Fibroblast of the aortic adventitia (primary cell): ENCODE data around the gene BCL2A1. TPM values are rescaled to one million over a fixed set of nuclear protein-coding genes. Genes with fewer than 3 reads are reported as not detected.
A peak's percentile ranks its signal among the peaks of the same experiment; 100 is the strongest.

Experiments used
- DNase-seq: peaks from one replicate; pipeline ENCODE4 v3.0.0-alpha.2; 2010; ENCODE audit warnings: low read depth
- H3K4me3 ChIP-seq: 2 replicates; pipeline ENCODE4 v1.5.1; 2011; ENCODE audit warnings: low read depth, mild to moderate bottlenecking, control low read depth, low read length, moderate library complexity
- CTCF ChIP-seq: IDR thresholded peaks from 2 replicates; pipeline ENCODE4 v1.5.1; 2011; ENCODE audit warnings: mild to moderate bottlenecking, low read length, control low read depth, inconsistent platforms; ENCODE audit not compliant: insufficient read depth
- total RNA-seq: library from RNA; depleted of rRNA; stranded (reverse); fragments of >200 nt; gene quantifications from 2 replicates; pipeline ENCODE4 v1.2.3, GENCODE V29; 2012; ENCODE audit warnings: low replicate concordance

BCL2A1 gene
- total RNA-seq, 1 donor: 0.81 TPM

GRCh38 chr15:79960502-79961212, 10.3 kb downstream of the BCL2A1 start:
- peak; percentile 23 for DNase-seq
- no peak for TF ChIP-seq CTCF
- H3K4me3 ChIP-seq: no peak overlapping the region

GRCh38 chr15:79957741-79958140, 13.3 kb downstream of the BCL2A1 start:
- DNase-seq: no peak
- TF ChIP-seq CTCF: no peak
- no peak overlapping the region for H3K4me3 ChIP-seq

DNA sequence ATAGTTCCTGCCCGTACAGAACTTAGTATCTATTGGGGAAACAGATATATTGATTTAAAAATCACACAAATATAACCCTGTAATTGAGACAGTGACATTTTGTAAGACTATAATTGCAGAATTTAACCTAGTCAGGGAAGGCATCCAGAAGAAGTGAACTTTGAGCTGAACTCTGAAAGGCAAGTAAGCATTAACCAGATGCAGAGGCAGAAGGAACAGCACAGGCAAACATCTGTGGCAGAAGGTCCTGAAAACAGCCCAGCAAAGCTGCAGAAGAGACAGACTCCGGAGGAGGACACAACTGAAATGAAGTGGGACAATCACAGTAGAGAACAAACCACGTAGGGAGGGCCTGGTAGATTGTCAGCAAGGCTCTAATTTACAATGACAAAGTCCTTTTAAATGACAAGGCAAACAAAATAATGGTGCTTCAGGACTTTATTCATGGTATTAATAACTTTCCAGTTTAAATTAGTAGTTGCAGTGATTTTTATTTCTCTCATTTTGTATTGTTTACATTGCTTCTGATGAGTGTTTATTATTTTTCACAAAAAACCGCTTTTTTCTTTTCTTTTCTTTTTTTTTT, 14.5 kb downstream of the BCL2A1 start:
- H3K4me3 ChIP-seq: no peak overlapping the region
- TF ChIP-seq CTCF: no peak
- DNase-seq: no peak

DNA sequence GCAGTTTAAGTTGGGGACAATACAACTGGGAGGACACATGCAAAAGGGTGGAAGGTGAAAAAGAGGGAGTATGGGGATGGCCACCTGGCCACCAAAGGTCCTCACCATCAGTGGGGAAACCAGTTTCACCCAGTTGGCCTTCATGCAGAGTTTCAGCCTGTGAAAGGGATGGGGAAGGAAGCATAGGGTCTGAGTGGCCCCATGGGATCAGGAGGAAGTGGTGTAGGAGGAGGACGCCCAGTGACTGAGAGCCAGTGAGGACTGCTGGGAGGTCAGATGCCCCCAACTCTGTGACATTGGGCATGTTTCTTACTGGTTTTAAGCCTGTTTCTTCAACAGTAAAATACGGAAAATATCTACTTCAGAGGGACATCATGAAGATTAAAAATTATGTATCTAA, 16.3 kb downstream of the BCL2A1 start:
- H3K4me3 ChIP-seq: no peak overlapping the region
- DNase-seq: no peak
- TF ChIP-seq CTCF: no peak

GRCh38 chr15:79953951-79954444, 17.0 kb downstream of the BCL2A1 start:
- no peak for TF ChIP-seq CTCF
- H3K4me3 ChIP-seq: no peak overlapping the region
- no peak for DNase-seq

- DNase-seq: no peak
- H3K4me3 ChIP-seq: no peak overlapping the region
- no peak for TF ChIP-seq CTCF
Measured at GRCh38 chr15:79952329-79952728, 18.7 kb downstream of the BCL2A1 start.
